T-helper 2 cell treated with Interferon-gamma antibody and Interleukin-4, amounts not matched to agents 100 ng/mL and 5 ng/mL, for 36 hours (primary cell): ENCODE results near the gene SPATA2L. TPM values are rescaled to one million over a fixed set of nuclear protein-coding genes. Genes with fewer than 3 reads are reported as not detected.

Experiments
- intact Hi-C: fragments of 100-400 bp; cut with micrococcal nuclease; formaldehyde crosslinking; loops from one replicate; pipeline ENCODE4 v1.15.1; 2023
- total RNA-seq: library from RNA; stranded (reverse); gene quantifications from 2 replicates; pipeline ENCODE4 v1.2.3, GENCODE V29; 2022

Gene SPATA2L
- 6.0 and 6.7 TPM in 2 replicates for total RNA-seq

GRCh38 chr16:89701425-89702406 is at the start of gene SPATA2L:
TSS of gene SPATA2L (minus strand) at chr16:89701705. CDS start at chr16:89701232, 473 bp downstream.
- intact Hi-C loops = loop anchor here (1.0 to 5.0 kb wide), 3 partner anchors 35 to 127 kb away; partner anchors contain the start of genes CHMP1A and SPATA33

GRCh38 chr16:89749637-89750036 is 48.1 kb upstream of the SPATA2L start:
- intact Hi-C loops = no loop called here

- intact Hi-C loops = no loop called here
These were observed 47.4 kb upstream of the SPATA2L start for GRCh38 chr16:89748921-89749320.

GRCh38 chr16:89748076-89748475 is 46.6 kb upstream of the SPATA2L start:
- intact Hi-C loops = no loop called here

GRCh38 chr16:89746043-89746442 is 44.5 kb upstream of the SPATA2L start:
- intact Hi-C loops = no loop called here

- intact Hi-C loops = no loop called here
These were observed 43.3 kb upstream of the SPATA2L start for GRCh38 chr16:89744813-89745212.

GRCh38 chr16:89742948-89743347 is 41.4 kb upstream of the SPATA2L start:
- intact Hi-C loops = no loop called here

GRCh38 chr16:89741342-89742014 is 40.0 kb upstream of the SPATA2L start:
- intact Hi-C loops = no loop called here

- intact Hi-C loops = no loop called here
These were observed 37.9 kb upstream of the SPATA2L start for GRCh38 chr16:89739383-89739782.

GRCh38 chr16:89738538-89739317 is 37.2 kb upstream of the SPATA2L start:
- intact Hi-C loops = no loop called here

GRCh38 chr16:89738072-89738377 is 36.5 kb upstream of the SPATA2L start:
- intact Hi-C loops = no loop called here

GRCh38 chr16:89737341-89738071 is 36.0 kb upstream of the SPATA2L start:
- intact Hi-C loops = loop anchor here (1.0 to 2.0 kb wide), 2 partner anchors 15 to 37 kb away; partner anchors contain the start of gene SPATA2L

GRCh38 chr16:89736554-89736953 is 35.0 kb upstream of the SPATA2L start:
- intact Hi-C loops = loop anchor here (2.0 kb wide), 1 partner anchor 36 kb away; the partner anchor contains the start of gene SPATA2L

GRCh38 chr16:89733792-89734191 is 32.3 kb upstream of the SPATA2L start:
- intact Hi-C loops = no loop called here

GRCh38 chr16:89733322-89733721 is 31.8 kb upstream of the SPATA2L start:
- intact Hi-C loops = no loop called here

- intact Hi-C loops = no loop called here
These were observed 31.4 kb upstream of the SPATA2L start for GRCh38 chr16:89732918-89733242.

- intact Hi-C loops = no loop called here
These were observed 30.8 kb upstream of the SPATA2L start for GRCh38 chr16:89732142-89732917.

- intact Hi-C loops = no loop called here
These were observed 29.2 kb upstream of the SPATA2L start for GRCh38 chr16:89730610-89731234.

GRCh38 chr16:89729863-89730593 is 28.5 kb upstream of the SPATA2L start:
- intact Hi-C loops = loop anchor here (10.0 kb wide), 1 partner anchor 165 kb away; the partner anchor contains the start of gene RPL13
